Ectodermal cell (in vitro differentiated cells): Measurements from ENCODE around the gene ERCC5.

Experiments
- H3K27ac ChIP-seq: 2 replicates; pipeline ENCODE4 v1.7.0; 2013; ENCODE audit warnings: mild to moderate bottlenecking, low read depth, low read length; ENCODE audit not compliant: insufficient read depth, poor library complexity, severe bottlenecking
- H3K27me3 ChIP-seq: 2 replicates; pipeline ENCODE4 v1.7.0; 2013; ENCODE audit warnings: mild to moderate bottlenecking, low read length; ENCODE audit not compliant: insufficient read depth, control insufficient read depth, poor library complexity, severe bottlenecking
- H3K36me3 ChIP-seq: one replicate; pipeline ENCODE4 v1.7.0; 2013; ENCODE audit warnings: low read length; ENCODE audit not compliant: control insufficient read depth, insufficient read depth
- H3K4me1 ChIP-seq: one replicate; pipeline ENCODE4 v1.7.0; 2013; ENCODE audit warnings: low read length; ENCODE audit not compliant: control insufficient read depth, insufficient read depth
- H3K4me3 ChIP-seq: 2 replicates; pipeline ENCODE4 v1.7.0; 2013; ENCODE audit warnings: low read depth, low read length, control low read depth; ENCODE audit not compliant: insufficient read depth
- H3K9me3 ChIP-seq: 2 replicates; pipeline ENCODE4 v1.7.0; 2013; ENCODE audit warnings: mild to moderate bottlenecking, low read length, moderate library complexity; ENCODE audit not compliant: control insufficient read depth
- WGBS, 2 experiments: methylation state at CpG; one replicate each; pipeline ENCODE4 v1.1.7; 2013; ENCODE audit warnings: missing lambda C conversion rate in 2 of 2; 5-methylcytosine and 5-hydroxymethylcytosine counted together

ERCC5 gene

GRCh38 chr13:102917019-102917418, 71.2 kb downstream of the ERCC5 start:
- no peaks in the 10 kb centered on the region for H3K36me3 ChIP-seq
- H3K27ac ChIP-seq: no peak overlapping the region
- H3K4me3 ChIP-seq: no peak overlapping the region
- no peaks in the 10 kb centered on the region for H3K9me3 ChIP-seq
- H3K4me1 ChIP-seq: no peaks in the 10 kb centered on the region
- 84 to 92% methylated on average over 3 of the region's 3 CpGs for WGBS, 2 experiments
- no peaks in the 10 kb centered on the region for H3K27me3 ChIP-seq

DNA sequence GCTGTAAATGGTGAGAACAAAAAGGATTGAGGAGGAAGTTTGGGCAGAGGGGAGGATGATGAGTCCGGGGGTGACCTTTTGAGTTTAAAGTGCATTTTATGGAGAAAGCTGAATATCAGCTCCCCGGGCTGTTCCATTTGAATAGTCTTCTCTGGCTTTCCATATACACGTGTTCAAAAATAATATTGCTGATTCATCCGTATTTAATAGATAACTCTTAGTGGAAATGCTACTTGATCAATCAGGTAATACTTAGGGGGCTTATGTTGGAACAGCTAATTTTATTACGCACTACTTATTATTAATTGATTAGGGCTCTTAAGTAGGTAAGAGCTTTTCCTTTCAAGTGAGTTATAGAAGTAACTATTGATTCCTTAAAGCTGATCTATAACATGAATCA, 76.4 kb downstream of the ERCC5 start:
- Histone ChIP-seq H3K36me3 (no peaks in the 10 kb centered on the region), H3K4me3 (no peak overlapping the region), H3K27ac (no peak overlapping the region), H3K27me3 (no peaks in the 10 kb centered on the region), H3K4me1 (no peaks in the 10 kb centered on the region), H3K9me3 (no peaks in the 10 kb centered on the region)
- 98% methylated on average over 2 to 5 of the region's 5 CpGs for WGBS, 2 experiments
